Keratinocyte (primary cell): Measurements from ENCODE around the gene POLD4.

Experiments
- EZH2 ChIP-seq: IDR thresholded peaks from one replicate; pipeline ENCODE4 v1.6.1; 2012; ENCODE audit warnings: inconsistent platforms, mild to moderate bottlenecking, low read length, moderate library complexity
- TF ChIP-seq, protein P1 (sequence below), 3 experiments: IDR thresholded peaks in 1 of 3; conservative IDR thresholded peaks in 1 of 3; optimal IDR thresholded peaks in 1 of 3; 2 replicates in 2 of 3; 3 replicates in 1 of 3; pipeline versions ENCODE3 to v1.5.1; 2011; ENCODE audit warnings: low read length in 3 of 3, mild to moderate bottlenecking in 3 of 3, moderate library complexity in 2 of 3, control low read depth in 1 of 3, inconsistent platforms in 1 of 3; ENCODE audit not compliant: insufficient read depth in 2 of 3; ENCODE audit errors: extremely low read depth in 1 of 3

- TF ChIP-seq, protein P1, sequence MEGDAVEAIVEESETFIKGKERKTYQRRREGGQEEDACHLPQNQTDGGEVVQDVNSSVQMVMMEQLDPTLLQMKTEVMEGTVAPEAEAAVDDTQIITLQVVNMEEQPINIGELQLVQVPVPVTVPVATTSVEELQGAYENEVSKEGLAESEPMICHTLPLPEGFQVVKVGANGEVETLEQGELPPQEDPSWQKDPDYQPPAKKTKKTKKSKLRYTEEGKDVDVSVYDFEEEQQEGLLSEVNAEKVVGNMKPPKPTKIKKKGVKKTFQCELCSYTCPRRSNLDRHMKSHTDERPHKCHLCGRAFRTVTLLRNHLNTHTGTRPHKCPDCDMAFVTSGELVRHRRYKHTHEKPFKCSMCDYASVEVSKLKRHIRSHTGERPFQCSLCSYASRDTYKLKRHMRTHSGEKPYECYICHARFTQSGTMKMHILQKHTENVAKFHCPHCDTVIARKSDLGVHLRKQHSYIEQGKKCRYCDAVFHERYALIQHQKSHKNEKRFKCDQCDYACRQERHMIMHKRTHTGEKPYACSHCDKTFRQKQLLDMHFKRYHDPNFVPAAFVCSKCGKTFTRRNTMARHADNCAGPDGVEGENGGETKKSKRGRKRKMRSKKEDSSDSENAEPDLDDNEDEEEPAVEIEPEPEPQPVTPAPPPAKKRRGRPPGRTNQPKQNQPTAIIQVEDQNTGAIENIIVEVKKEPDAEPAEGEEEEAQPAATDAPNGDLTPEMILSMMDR (optimal IDR thresholded peaks at IDR 0.05 in 1 of 3, IDR thresholded peaks at IDR 0.05 in 1 of 3, conservative IDR thresholded peaks at IDR 0.05 in 1 of 3; ENCODE audit: extremely low read depth in 1 of 3, insufficient read depth in 2 of 3, low read length in 3 of 3): no peak
- no peak for TF ChIP-seq EZH2
These were observed 14.4 kb upstream of the POLD4 start for GRCh38 chr11:67367761-67368227.
